Measurements from ENCODE around the gene TNRC18.

The TNRC18 gene

DNA sequence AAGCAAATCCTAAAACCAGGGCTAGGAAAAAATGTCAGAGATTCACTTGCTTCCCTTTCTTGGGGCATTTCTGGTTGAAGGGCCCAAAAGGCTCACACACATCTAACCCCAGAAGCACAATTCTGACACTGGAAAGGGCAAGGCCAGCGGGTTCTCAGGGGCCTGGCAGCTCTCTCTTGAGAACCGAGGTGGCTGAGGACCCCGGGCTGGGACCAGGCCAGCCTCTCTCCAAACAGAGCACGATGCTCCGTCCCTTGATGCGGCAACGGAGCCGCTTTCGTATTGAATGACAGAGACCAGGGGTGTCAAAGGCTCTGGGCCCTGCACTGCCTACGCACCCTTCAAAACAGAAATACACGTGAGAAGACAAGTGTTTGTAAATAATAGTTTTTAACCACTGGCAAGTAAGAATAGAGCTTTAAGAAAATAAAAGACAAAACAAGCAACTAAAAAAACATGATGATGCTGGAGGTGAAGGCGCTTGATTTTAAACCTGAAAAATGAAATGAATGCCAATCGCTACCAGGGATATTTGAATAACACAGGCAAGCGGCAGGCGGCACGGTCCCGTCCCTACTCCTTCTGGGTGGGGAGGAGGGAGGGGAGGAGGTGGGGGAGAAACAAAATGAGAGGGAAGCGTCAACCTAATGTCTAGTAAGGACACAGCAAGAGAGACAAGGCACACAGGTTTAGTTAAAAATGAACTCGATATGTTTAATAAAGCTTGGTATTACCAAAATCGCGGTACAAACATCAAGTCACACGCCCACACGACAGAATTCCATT, 72.8 kb downstream of the TNRC18 start:
- H3F3A ChIP-seq (ENCODE audit: insufficient read depth), result no peaks in the 10 kb centered on the region
- H2AFZ ChIP-seq (ENCODE audit: low read depth, low read length, severe bottlenecking), result no peak overlapping the region
- H3K27ac ChIP-seq (ENCODE audit: low read depth, low read length), result no peak overlapping the region
- no peak for TF ChIP-seq EZH2phosphoT487 (conservative IDR thresholded peaks at IDR 0.05; ENCODE audit: low read length)
- TF ChIP-seq, protein P1, sequence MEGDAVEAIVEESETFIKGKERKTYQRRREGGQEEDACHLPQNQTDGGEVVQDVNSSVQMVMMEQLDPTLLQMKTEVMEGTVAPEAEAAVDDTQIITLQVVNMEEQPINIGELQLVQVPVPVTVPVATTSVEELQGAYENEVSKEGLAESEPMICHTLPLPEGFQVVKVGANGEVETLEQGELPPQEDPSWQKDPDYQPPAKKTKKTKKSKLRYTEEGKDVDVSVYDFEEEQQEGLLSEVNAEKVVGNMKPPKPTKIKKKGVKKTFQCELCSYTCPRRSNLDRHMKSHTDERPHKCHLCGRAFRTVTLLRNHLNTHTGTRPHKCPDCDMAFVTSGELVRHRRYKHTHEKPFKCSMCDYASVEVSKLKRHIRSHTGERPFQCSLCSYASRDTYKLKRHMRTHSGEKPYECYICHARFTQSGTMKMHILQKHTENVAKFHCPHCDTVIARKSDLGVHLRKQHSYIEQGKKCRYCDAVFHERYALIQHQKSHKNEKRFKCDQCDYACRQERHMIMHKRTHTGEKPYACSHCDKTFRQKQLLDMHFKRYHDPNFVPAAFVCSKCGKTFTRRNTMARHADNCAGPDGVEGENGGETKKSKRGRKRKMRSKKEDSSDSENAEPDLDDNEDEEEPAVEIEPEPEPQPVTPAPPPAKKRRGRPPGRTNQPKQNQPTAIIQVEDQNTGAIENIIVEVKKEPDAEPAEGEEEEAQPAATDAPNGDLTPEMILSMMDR (IDR thresholded peaks at IDR 0.05; ENCODE audit: insufficient read depth, low read length, poor library complexity, severe bottlenecking), result no peak
- no peaks in the 10 kb centered on the region for H3K27me3 ChIP-seq (ENCODE audit: low read length)
- H3K79me2 ChIP-seq (ENCODE audit: insufficient read depth, low read length), result peaks cover 17% of the 10 kb centered on the region
- no peak overlapping the region for H3K4me2 ChIP-seq (ENCODE audit: low read depth, low read length, poor library complexity, severe bottlenecking)
- H3K9me2 ChIP-seq (replicated peaks; ENCODE audit: insufficient read depth, low read length), result no peaks in the 10 kb centered on the region
- H3K9ac ChIP-seq (ENCODE audit: low read length), result no peak overlapping the region
- H4K20me1 ChIP-seq (ENCODE audit: low read depth, low read length), result no peaks in the 10 kb centered on the region; the same call in 1 of the 2 replicates
- no peak overlapping the region for H3K4me3 ChIP-seq (ENCODE audit: insufficient read depth, low read length, poor library complexity, severe bottlenecking)
- no peaks in the 10 kb centered on the region for H3K9me3 ChIP-seq (ENCODE audit: insufficient read depth, low read length)
- no peaks in the 10 kb centered on the region for H3K36me3 ChIP-seq (ENCODE audit: low read length)

DNA sequence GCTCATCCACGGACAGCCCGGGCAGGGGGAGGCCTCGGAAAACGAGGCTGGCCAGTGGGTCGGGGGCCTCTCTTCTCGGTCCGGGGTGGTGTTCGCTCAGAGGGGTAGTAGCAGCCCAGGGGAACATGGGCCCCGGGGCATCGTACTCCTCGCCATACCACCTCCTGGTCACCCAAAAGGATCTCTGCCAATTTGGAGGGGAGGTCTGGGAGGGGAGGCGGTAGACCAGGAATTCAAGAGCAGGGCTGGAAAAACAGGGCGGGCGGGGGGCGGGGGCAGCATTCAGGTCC, 73.5 kb downstream of the TNRC18 start:
- no peaks in the 10 kb centered on the region; the same call in 1 of the 2 replicates for H4K20me1 ChIP-seq (ENCODE audit: low read depth, low read length)
- H3K9ac ChIP-seq (ENCODE audit: low read length), result no peak overlapping the region
- no peak overlapping the region for H2AFZ ChIP-seq (ENCODE audit: low read depth, low read length, severe bottlenecking)
- no peaks in the 10 kb centered on the region for H3K9me3 ChIP-seq (ENCODE audit: insufficient read depth, low read length)
- H3K9me2 ChIP-seq (replicated peaks; ENCODE audit: insufficient read depth, low read length), result no peaks in the 10 kb centered on the region
- H3K79me2 ChIP-seq (ENCODE audit: insufficient read depth, low read length), result peaks cover 17% of the 10 kb centered on the region
- no peak overlapping the region for H3K4me2 ChIP-seq (ENCODE audit: low read depth, low read length, poor library complexity, severe bottlenecking)
- no peak for TF ChIP-seq EZH2phosphoT487 (conservative IDR thresholded peaks at IDR 0.05; ENCODE audit: low read length)
- TF ChIP-seq, protein P1 (IDR thresholded peaks at IDR 0.05; ENCODE audit: insufficient read depth, low read length, poor library complexity, severe bottlenecking), result no peak
- peaks cover under 1% of the 10 kb centered on the region; the same call in 1 of the 2 replicates for H3K36me3 ChIP-seq (ENCODE audit: low read length)
- H3K4me3 ChIP-seq (ENCODE audit: insufficient read depth, low read length, poor library complexity, severe bottlenecking), result no peak overlapping the region
- no peaks in the 10 kb centered on the region for H3F3A ChIP-seq (ENCODE audit: insufficient read depth)
- H3K27ac ChIP-seq (ENCODE audit: low read depth, low read length), result no peak overlapping the region
- no peaks in the 10 kb centered on the region for H3K27me3 ChIP-seq (ENCODE audit: low read length)

DNA sequence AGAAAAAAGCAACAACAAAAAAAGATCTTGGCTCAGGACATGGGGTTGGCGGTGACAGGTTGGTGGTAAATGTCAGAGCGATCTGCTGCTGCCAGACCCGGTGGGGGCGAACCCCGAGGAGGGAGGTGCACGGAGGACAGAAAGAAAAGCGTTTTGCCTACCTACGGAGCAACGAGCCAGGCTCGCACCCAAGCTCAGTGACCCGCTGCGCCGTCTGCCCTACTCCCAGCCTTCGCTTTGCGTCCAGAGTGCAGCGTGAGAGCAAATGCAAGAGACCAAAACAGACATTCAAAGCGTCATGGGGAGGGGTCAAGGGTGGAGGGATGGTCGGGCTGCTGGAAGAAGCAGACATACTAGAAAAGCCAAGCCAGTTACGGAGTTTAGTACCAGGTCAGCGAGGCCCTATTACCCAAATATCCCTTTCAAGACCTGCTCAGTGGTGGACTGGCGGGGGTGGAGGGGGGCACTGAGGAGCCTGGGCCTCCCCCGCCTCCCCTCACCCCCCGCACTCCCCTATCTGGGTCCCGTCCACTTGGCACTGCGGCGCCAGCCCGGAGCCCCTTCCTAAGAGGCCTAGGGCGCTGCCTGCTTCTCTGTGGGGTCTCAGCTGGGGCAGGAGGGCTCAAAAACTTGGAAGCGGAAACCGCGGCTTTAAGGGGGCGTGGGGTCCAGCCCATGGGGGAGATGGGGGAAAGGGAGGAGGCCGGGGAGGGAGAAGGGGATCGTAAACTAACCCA, 74.0 kb downstream of the TNRC18 start:
- Histone ChIP-seq H3K27ac (ENCODE audit: low read depth, low read length) (no peak overlapping the region), H3K79me2 (ENCODE audit: insufficient read depth, low read length) (peaks cover 15% of the 10 kb centered on the region), H3K9me2 (replicated peaks; ENCODE audit: insufficient read depth, low read length) (no peaks in the 10 kb centered on the region), H3K36me3 (ENCODE audit: low read length) (peaks cover 6% of the 10 kb centered on the region), H3K9ac (ENCODE audit: low read length) (no peak overlapping the region), H2AFZ (ENCODE audit: low read depth, low read length, severe bottlenecking) (no peak overlapping the region), H3K4me2 (ENCODE audit: low read depth, low read length, poor library complexity, severe bottlenecking) (no peak overlapping the region), H3K27me3 (ENCODE audit: low read length) (no peaks in the 10 kb centered on the region), H3K9me3 (ENCODE audit: insufficient read depth, low read length) (no peaks in the 10 kb centered on the region), H4K20me1 (ENCODE audit: low read depth, low read length) (no peaks in the 10 kb centered on the region; the same call in 1 of the 2 replicates), H3F3A (ENCODE audit: insufficient read depth) (no peaks in the 10 kb centered on the region), H3K4me3 (ENCODE audit: insufficient read depth, low read length, poor library complexity, severe bottlenecking) (no peak overlapping the region)
- TF ChIP-seq, protein P1 (IDR thresholded peaks at IDR 0.05; ENCODE audit: insufficient read depth, low read length, poor library complexity, severe bottlenecking), result no peak
- TF ChIP-seq EZH2phosphoT487 (conservative IDR thresholded peaks at IDR 0.05; ENCODE audit: low read length), result no peak

Measured in SU-DHL-6 (cell line).